ENCODE results near the gene FAM20A. TPM values are rescaled to one million over a fixed set of nuclear protein-coding genes. Genes with fewer than 3 reads are reported as not detected.

Gene FAM20A
- total RNA-seq, 3 donors from 2014 or later: 6.2 to 28.8 (median 11.3) TPM

GRCh38 chr17:68567035-68567434 is 34.1 kb downstream of the FAM20A start:
- TF ChIP-seq POLR2A (IDR thresholded peaks at IDR 0.05): no peak
- no peak for TF ChIP-seq CTCF (IDR thresholded peaks at IDR 0.05)
- intact Hi-C loops (cut with DNase I; ENCODE audit: low total_unique reads): no loop called here
- H3K27ac ChIP-seq: peak overlapping the region; percentile 30 to 58
- no peaks in the 10 kb centered on the region for H3K9me3 ChIP-seq
- H3K4me1 ChIP-seq: no peaks in the 10 kb centered on the region
- H3K4me3 ChIP-seq: no peak overlapping the region
- no peaks in the 10 kb centered on the region for H3K27me3 ChIP-seq
- no peak for DNase-seq (ENCODE audit: low spot score in 2 of 2)
- H3K36me3 ChIP-seq: no peaks in the 10 kb centered on the region

- Histone ChIP-seq H3K9me3 (no peaks in the 10 kb centered on the region), H3K4me3 (no peak overlapping the region), H3K27ac (no peak overlapping the region), H3K27me3 (no peaks in the 10 kb centered on the region), H3K36me3 (no peaks in the 10 kb centered on the region), H3K4me1 (no peaks in the 10 kb centered on the region)
- TF ChIP-seq CTCF (IDR thresholded peaks at IDR 0.05) (no peak), POLR2A (IDR thresholded peaks at IDR 0.05) (no peak), POLR2AphosphoS5 (IDR thresholded peaks at IDR 0.05) (no peak)
- DNase-seq (ENCODE audit: low spot score in 2 of 2): no peak
- intact Hi-C loops (cut with DNase I; ENCODE audit: low total_unique reads): no loop called here
Observed at GRCh38 chr17:68566442-68566738, 34.8 kb downstream of the FAM20A start.

DNA sequence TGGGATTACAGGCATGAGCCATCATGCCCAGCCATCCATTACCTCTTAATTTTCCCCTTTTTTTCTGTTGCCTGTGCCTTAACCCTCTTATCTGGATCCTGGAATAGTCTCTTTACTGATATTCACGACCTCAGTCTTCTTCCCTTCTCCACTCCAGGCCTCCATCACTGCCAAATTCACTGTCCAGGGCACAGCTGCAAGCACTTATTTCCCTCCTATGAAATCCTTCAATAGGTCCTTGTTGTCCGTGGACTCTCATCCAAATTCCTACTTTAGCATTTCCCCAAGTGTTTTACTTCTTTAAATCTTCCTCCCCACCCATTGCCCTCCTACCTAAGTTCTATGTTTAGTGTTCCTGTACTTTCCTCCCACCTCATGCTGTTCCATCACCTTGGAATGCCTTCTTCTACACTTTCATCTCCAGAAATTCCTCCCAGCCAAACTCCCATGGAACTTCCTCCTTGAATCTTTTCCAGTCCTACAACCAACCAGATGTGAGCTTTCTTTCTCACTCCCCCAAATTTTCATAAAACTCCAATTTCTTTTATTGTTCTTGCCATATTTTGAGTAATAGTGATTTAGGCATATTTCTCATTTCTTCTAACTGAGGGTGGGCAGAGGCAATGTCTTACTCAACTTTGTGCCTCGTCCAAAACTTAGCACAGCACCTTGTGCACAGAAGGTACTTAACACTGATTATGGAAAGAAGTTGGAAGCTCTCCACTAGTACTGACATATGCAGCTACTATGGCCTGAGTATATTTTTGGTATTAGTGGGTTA is 35.3 kb downstream of the FAM20A start:
- Histone ChIP-seq H3K9me3 (no peaks in the 10 kb centered on the region), H3K4me3 (no peak overlapping the region), H3K4me1 (no peaks in the 10 kb centered on the region), H3K36me3 (no peaks in the 10 kb centered on the region), H3K27ac (peak overlapping the region; percentile 25 to 48), H3K27me3 (no peaks in the 10 kb centered on the region)
- intact Hi-C loops (cut with DNase I; ENCODE audit: low total_unique reads): no loop called here
- DNase-seq (ENCODE audit: low spot score in 2 of 2): no peak
- no peak for TF ChIP-seq CTCF (IDR thresholded peaks at IDR 0.05)
- TF ChIP-seq POLR2AphosphoS5 (IDR thresholded peaks at IDR 0.05): no peak
- TF ChIP-seq POLR2A (IDR thresholded peaks at IDR 0.05): no peak

GRCh38 chr17:68564415-68565111 is 36.6 kb downstream of the FAM20A start:
- H3K9me3 ChIP-seq: no peaks in the 10 kb centered on the region
- no peaks in the 10 kb centered on the region for H3K36me3 ChIP-seq
- peak overlapping the region; percentile 54 to 71 for H3K27ac ChIP-seq
- no peak for TF ChIP-seq CTCF (IDR thresholded peaks at IDR 0.05)
- no peak for TF ChIP-seq POLR2AphosphoS5 (IDR thresholded peaks at IDR 0.05)
- no peak for TF ChIP-seq POLR2A (IDR thresholded peaks at IDR 0.05)
- no peak for DNase-seq (ENCODE audit: low spot score in 2 of 2)
- no peaks in the 10 kb centered on the region for H3K4me1 ChIP-seq
- intact Hi-C loops (cut with DNase I; ENCODE audit: low total_unique reads): no loop called here
- H3K4me3 ChIP-seq: no peak overlapping the region
- no peaks in the 10 kb centered on the region for H3K27me3 ChIP-seq

GRCh38 chr17:68562736-68563135 is 38.4 kb downstream of the FAM20A start:
- H3K4me3 ChIP-seq: no peak overlapping the region
- DNase-seq (ENCODE audit: low spot score in 2 of 2): no peak
- H3K9me3 ChIP-seq: no peaks in the 10 kb centered on the region
- H3K36me3 ChIP-seq: no peaks in the 10 kb centered on the region
- TF ChIP-seq CTCF (IDR thresholded peaks at IDR 0.05) (no peak), POLR2AphosphoS5 (IDR thresholded peaks at IDR 0.05) (no peak), POLR2A (IDR thresholded peaks at IDR 0.05) (no peak)
- intact Hi-C loops (cut with DNase I; ENCODE audit: low total_unique reads): no loop called here
- H3K27me3 ChIP-seq: no peaks in the 10 kb centered on the region
- no peaks in the 10 kb centered on the region for H3K4me1 ChIP-seq
- H3K27ac ChIP-seq: no peak overlapping the region
